Measurements from ENCODE around the gene AFAP1.

AFAP1 gene

DNA sequence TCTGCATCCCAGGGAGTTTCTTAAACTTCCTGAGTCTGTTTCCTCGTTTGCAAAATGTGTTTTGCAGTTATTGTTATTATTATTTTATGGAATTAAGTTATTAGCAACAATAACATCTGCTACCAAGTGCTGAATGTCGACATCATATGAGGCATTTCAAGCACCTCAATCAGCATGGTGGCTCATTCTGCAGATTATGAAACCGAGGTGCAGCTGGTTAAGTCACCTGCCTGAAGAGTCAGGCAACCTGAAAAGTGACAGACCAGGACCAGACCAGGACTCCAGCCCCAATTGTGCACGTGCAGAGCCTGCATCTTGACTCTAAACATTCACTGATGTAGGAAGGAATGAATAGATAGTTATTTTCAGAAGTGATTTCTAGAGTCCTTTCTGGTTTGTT lies 99.8 kb downstream of the AFAP1 start:
- DNase-seq: no peak

DNA sequence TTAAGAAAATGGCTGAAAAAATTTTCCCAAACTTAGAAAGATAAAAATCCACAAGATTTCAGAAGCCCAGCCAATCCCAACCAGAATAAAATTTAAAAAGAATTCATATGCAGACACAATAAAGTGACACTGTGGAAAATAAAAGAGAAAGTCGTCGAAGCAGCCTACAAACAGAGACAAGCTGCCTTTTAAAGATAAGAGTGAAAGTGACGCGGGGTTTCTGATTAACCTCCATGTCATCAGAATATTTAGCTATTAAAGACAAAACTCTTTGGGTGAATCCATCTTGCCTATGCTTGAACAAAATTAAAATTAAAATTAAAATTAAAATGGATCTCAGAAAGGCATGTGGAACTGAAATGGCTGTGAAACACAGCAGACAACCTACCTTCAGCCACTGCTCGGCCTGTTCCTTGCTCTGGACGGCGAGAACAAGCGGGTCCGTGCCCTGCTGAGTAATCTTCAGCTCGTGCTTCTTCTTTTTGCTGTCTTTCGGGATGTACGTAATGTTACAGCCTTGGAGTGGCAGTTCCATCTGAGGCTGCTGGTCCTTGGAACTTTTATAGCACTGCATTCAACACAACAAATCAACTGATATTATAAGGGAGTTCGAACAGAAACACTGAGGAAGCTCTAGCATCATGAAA lies 101.4 kb downstream of the AFAP1 start:
- DNase-seq: no peak

DNA sequence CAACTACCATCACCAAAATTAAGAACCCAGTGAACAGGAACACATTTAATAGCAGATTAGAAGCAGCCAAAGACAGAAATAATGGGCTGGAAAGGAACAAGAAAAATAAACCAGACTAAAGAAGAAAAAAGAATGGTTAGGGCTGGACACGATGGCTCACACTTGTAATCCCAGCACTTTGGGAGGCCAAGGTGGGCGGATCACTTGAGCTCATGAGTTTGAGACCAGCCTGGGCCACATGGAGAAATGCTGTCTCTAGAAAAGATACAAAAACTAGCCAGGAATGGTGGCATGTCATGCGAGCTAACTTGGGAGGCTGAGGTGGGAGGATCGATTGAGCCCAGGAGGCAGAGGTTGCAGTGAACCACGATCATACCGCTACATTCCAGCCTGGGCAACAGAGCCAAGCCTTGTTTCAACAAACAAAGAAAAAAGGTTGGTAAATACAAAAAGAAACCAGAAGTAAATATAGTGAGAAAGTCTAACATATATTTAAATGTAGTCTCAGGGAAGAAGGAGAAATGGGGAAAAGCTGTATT lies 102.0 kb downstream of the AFAP1 start:
- no peak for DNase-seq

DNA sequence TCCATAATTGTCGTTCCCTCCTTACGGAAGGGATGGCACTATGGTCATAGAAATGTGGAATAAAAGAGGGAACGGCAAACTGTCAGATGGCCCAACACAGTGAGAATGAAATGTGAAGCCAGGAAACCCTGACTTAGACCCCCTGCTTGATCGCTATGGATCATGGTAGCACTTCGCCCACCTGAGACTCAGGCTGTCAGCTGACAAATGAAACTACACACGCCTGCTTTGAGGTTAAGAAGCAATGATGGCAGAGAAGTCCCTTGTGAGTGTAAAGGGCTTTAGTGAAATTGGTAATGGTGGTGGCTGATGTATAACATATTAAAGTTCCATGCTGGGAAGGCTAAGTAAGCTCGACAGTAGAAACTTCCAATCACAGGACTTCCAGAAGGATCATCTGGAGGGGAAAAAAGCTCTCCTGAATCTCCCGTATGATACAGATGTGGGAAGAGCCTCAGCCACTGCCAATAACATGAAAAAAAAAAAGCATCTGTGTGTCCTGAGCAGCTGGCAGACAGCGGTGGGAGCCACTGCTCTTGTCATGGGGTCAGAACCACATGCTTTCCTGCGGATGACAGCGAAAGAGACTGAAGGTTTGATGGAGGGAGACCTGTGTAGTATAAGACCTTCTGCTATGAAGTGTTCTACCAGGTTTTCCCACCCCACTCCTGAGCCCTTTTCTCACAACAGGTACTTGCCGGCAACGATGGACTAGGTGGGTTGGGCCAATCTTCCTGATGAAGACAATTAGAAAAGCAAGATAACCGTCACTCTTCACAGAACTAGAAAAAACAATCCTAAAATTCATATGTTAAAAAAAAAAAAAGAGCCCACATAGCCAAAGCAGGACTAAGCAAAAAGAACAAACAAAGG lies 107.6 kb downstream of the AFAP1 start:
- DNase-seq: no peak

DNA sequence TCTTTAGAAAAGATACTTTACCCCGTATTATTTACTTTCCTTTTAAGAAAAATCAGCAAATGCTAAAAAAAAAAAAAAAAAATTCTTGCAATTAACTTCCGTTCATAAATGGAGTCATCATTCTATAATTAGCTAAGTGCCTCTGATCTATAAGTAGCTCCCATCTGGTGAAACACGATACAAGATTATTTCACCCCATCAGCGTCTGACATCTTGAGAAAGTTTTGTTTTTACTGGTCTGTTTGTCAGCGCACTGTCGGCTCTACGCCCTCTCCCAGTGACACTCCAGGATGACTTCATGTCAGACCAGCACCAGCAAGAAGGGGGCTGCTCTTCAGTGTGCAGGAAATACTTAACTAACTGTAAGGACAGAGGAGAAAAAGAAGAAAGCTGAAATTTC lies 108.3 kb downstream of the AFAP1 start:
- DNase-seq: peak; percentile 44 to 50

- no peak for DNase-seq
These were observed 108.9 kb downstream of the AFAP1 start for GRCh38 chr4:7830747-7831146.

- no peak for DNase-seq
These were observed 109.7 kb downstream of the AFAP1 start for GRCh38 chr4:7829652-7830580.

- no peak for DNase-seq
These were observed 110.8 kb downstream of the AFAP1 start for GRCh38 chr4:7828793-7829301.

DNA sequence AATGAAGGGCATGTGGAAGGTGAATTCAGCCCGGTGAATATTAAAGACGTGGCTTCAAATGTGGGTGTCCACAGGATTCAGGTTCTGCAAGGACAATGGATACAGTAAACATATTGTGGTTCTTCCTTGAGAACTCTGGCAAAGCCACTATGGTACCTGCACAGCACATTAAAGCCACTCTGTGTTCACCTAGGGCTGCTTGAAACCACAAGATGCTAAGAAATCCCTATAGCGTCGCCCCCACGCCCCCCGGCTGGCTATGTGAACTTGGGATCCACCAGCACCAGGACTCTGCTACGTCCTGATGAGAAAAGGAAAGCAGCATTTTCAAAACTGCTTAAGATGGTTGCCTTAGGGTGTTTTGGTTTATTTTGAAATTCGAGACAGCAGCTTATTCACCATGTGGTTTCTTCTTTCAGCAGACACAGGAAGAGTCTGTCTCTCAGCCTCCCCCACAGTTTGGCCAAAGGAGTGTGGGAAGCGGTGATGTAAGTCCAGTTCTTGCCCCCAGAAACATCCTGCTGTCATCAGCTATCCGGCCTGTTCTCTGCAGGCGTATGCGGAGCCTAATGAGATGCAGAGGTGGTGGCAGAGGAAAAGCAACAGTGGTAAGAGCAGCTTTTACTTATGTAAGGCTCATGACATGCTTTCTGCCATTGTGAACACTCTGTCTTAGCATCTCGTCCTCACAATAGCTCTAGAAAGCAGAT lies 111.5 kb downstream of the AFAP1 start:
- DNase-seq: peak; percentile 47 to 50

- DNase-seq: no peak
These were observed 112.1 kb downstream of the AFAP1 start for GRCh38 chr4:7827566-7827965.

DNA sequence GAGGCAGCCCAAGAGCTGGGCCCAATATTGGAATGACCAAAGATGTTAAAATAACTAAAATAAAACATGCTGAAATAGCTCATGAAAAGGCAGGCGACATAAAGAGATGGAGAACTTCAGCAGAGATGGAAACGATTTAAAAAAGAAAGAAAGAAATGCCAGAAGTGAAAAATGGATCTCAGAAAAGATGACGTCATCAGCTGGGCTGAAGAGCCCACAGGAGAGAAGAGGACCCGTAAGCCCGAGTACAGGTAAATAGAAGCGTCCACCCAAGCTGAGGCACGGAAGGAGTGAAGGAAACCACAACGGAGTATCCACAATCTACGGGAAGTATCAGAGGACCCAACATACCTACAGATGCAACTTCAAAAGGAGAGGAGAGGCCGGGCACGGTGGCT lies 112.8 kb downstream of the AFAP1 start:
- DNase-seq: no peak

DNA sequence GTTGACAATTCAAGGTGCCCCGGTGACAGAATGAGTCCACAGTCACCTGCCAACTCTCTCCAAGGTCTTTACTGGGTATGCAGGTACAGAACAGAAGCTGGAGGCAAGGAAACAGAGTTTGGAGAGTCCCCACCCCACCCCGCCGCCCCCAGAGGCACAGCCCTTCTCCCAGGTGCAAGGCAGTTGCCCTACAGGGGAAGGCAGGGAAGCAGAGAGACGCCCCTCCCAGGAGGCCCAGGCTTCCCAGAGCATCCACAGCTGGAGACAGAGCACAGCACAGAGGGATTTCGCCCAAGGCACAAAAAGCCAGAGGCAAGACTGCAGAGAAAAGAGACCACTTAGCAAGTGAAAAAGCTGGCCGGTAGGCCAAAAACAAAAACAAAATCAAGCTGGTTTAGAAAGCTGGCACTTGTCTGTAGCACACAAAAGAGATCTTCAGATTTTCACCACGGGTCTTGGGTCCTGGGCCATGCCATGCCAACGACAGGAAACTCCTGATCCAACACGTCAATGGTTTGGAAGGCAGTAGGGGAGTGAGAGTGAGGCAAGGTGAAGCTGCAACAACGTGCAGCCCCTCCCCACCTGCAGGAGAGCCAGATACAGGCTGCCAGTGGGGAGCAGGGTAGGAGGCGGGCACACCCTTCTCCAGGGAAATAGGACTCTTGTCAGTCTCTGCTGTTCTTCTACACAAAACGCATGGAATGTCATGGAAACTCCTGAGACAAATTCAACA lies 113.3 kb downstream of the AFAP1 start:
- DNase-seq: no peak

GRCh38 chr4:7824218-7824617 lies 115.4 kb downstream of the AFAP1 start:
- DNase-seq: no peak

- DNase-seq: no peak
These were observed 116.2 kb downstream of the AFAP1 start for GRCh38 chr4:7823416-7823824.

- DNase-seq: no peak
These were observed 116.8 kb downstream of the AFAP1 start for GRCh38 chr4:7822877-7823276.

- no peak for DNase-seq
These were observed 117.5 kb downstream of the AFAP1 start for GRCh38 chr4:7822137-7822505.

- no peak for DNase-seq
These were observed 118.2 kb downstream of the AFAP1 start for GRCh38 chr4:7821245-7822136.

- DNase-seq: no peak
These were observed 119.4 kb downstream of the AFAP1 start for GRCh38 chr4:7820031-7820818.

DNA sequence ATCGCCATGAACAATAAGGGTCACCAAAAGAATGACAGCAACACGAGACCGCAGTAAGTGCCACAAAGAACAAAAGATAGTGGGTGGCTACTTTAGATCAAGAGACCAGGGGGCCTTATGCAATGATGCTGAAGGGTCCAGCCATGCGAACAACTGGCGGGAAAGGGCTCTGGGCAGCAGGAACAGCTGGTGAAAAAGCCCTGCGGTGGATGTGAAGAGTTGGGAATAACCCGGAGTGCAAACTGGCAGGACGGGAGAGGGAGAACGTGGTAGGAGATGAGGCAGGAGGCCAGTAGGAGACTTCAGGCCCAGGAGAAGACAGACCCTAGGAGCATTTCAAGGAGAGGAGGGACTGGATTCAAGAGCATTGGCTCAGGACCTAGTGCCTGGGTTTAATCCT lies 120.2 kb downstream of the AFAP1 start:
- DNase-seq: no peak
